ENCODE data around the gene SRRM5.

The SRRM5 gene

DNA sequence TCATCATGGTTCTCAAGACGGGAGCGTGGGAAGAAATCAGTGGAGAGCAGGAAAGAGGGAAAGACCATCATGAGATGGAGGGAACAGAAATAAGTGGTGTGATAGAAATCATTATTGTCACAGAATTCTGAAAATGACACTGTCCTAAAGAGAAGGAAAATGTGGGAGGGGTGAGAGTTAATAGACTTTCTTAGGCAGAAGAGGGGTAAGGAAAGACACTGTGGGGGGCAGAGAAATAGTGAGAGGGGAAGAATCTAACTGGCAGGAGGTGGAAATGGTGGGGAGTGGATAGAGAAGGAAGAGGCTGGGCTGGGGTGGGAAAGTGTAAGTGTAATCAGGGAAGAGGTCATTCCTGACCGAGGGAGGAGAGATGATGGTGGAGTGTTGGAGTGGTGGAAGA is 33.1 kb upstream of the SRRM5 start:
- Histone ChIP-seq H2BK12ac (ENCODE audit: low read length) (no peak overlapping the region), H3K23ac (ENCODE audit: low read depth, low read length, poor library complexity) (peak overlapping the region; percentile 49), H3K4me3 (ENCODE audit: low read length in 2 of 2) (no peak overlapping the region), H2BK15ac (ENCODE audit: low read length) (no peak overlapping the region), H4K8ac (ENCODE audit: low read depth, low read length) (no peak overlapping the region), H3K14ac (ENCODE audit: low read length) (peak overlapping the region; percentile 84), H3K36me3 (replicated peaks in 1 of 2; ENCODE audit: control insufficient read depth in 2 of 2, insufficient read depth in 2 of 2, low read length in 2 of 2) (peaks cover 2 to 4% of the 10 kb centered on the region in 2 donors), H2AK5ac (ENCODE audit: low read depth, low read length) (no peak overlapping the region), H2AFZ (ENCODE audit: low read length) (no peak overlapping the region), H3K9ac (ENCODE audit: low read depth, low read length, poor library complexity) (no peak overlapping the region), H2BK5ac (ENCODE audit: low read length) (no peak overlapping the region), H4K91ac (ENCODE audit: low read depth, low read length, poor library complexity) (no peak overlapping the region), H3K4me1 (ENCODE audit: control insufficient read depth in 2 of 2, insufficient read depth in 1 of 2, low read depth in 1 of 2, low read length in 2 of 2) (peaks cover 8 to 16% of the 10 kb centered on the region in 2 donors), H3K4ac (ENCODE audit: low read length) (no peak overlapping the region), H3K27ac (replicated peaks; ENCODE audit: low read length) (no peak overlapping the region), H2BK120ac (ENCODE audit: low read depth, low read length) (no peak overlapping the region), H3K4me2 (ENCODE audit: insufficient read depth, low read length, poor library complexity, severe bottlenecking) (no peak overlapping the region), H3K27me3 (ENCODE audit: control insufficient read depth in 3 of 3, insufficient read depth in 3 of 3, low read depth in 1 of 3, low read length in 3 of 3) (no peaks in the 10 kb centered on the region), H3K18ac (ENCODE audit: low read length) (no peak overlapping the region), H3K9me3 (replicated peaks in 1 of 2; ENCODE audit: control insufficient read depth in 2 of 2, insufficient read depth in 1 of 2, low read depth in 1 of 2, low read length in 2 of 2) (no peaks in the 10 kb centered on the region), H3K79me1 (ENCODE audit: low read depth, low read length) (peaks cover 4% of the 10 kb centered on the region)
- no CpG with 5 or more reads among the region's 3 CpGs for WGBS, 2 donors (ENCODE audit: extremely low coverage in 2 of 2, insufficient read length in 2 of 2, insufficient replicate concordance in 1 of 2)
- no peak for DNase-seq (ENCODE audit: low spot score)

DNA sequence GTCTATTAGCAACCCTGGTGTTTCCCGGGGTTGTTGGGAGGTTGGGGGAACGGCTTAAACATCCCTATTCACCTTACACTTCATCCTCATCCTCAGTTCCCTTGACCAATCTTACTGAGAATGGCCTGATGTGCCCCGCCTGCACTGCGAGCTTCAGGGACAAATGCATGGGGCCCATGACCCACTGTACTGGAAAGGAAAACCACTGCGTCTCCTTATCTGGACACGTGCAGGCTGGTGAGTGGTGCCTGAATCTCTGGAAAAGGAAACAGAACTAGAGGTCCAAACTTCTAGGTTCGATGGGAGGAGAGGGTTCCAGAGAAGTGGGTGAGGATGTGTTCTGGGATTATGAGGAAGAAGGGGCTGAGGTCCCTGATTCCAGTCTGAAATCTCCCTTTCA is 30.4 kb upstream of the SRRM5 start:
- no peak for DNase-seq (ENCODE audit: low spot score)
- WGBS, 2 donors (ENCODE audit: extremely low coverage in 2 of 2, insufficient read length in 2 of 2, insufficient replicate concordance in 1 of 2), result no CpG with 5 or more reads among the region's 7 CpGs

DNA sequence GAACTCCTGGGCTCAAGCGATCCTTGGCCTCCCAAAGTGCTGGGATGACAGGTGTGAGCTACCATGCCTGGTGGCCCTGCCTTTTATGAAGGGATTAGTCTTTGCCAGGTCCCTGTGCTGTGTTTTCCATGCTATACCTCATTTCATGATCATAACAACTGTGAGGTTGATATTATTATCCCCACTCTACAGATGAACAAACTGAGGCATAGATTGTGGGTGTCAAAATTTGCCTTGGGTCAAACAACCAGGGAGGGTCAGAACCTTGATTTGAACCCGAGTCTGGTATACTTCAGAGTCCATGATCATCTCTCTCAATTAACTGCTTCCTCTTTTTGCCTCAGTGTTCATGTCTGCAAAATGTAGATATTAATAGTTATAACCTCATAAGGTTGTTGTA is 29.4 kb upstream of the SRRM5 start:
- H2BK5ac ChIP-seq (ENCODE audit: low read length), result no peak overlapping the region
- no peak overlapping the region for H4K91ac ChIP-seq (ENCODE audit: low read depth, low read length, poor library complexity)
- no peaks in the 10 kb centered on the region for H3K27me3 ChIP-seq (ENCODE audit: control insufficient read depth in 3 of 3, insufficient read depth in 3 of 3, low read depth in 1 of 3, low read length in 3 of 3)
- no peak overlapping the region for H3K4ac ChIP-seq (ENCODE audit: low read length)
- no peak overlapping the region for H3K18ac ChIP-seq (ENCODE audit: low read length)
- H2BK120ac ChIP-seq (ENCODE audit: low read depth, low read length), result no peak overlapping the region
- H3K9ac ChIP-seq (ENCODE audit: low read depth, low read length, poor library complexity), result no peak overlapping the region
- no peak overlapping the region for H3K27ac ChIP-seq (replicated peaks; ENCODE audit: low read length)
- no peak overlapping the region for H4K8ac ChIP-seq (ENCODE audit: low read depth, low read length)
- no CpG with 5 or more reads among the region's 2 CpGs for WGBS, 2 donors (ENCODE audit: extremely low coverage in 2 of 2, insufficient read length in 2 of 2, insufficient replicate concordance in 1 of 2)
- no peak overlapping the region for H2BK12ac ChIP-seq (ENCODE audit: low read length)
- no peaks in the 10 kb centered on the region for H3K9me3 ChIP-seq (replicated peaks in 1 of 2; ENCODE audit: control insufficient read depth in 2 of 2, insufficient read depth in 1 of 2, low read depth in 1 of 2, low read length in 2 of 2)
- DNase-seq (ENCODE audit: low spot score), result no peak
- H2BK15ac ChIP-seq (ENCODE audit: low read length), result no peak overlapping the region
- peaks cover 4% of the 10 kb centered on the region for H3K79me1 ChIP-seq (ENCODE audit: low read depth, low read length)
- no peak overlapping the region for H3K4me3 ChIP-seq (ENCODE audit: low read length in 2 of 2)
- H3K14ac ChIP-seq (ENCODE audit: low read length), result no peak overlapping the region
- H3K4me1 ChIP-seq (ENCODE audit: control insufficient read depth in 2 of 2, insufficient read depth in 1 of 2, low read depth in 1 of 2, low read length in 2 of 2), result peaks cover 0 to 7% of the 10 kb centered on the region in 2 donors
- H3K23ac ChIP-seq (ENCODE audit: low read depth, low read length, poor library complexity), result no peak overlapping the region
- H2AFZ ChIP-seq (ENCODE audit: low read length), result no peak overlapping the region
- H3K4me2 ChIP-seq (ENCODE audit: insufficient read depth, low read length, poor library complexity, severe bottlenecking), result no peak overlapping the region
- peaks cover 5 to 12% of the 10 kb centered on the region in 2 donors for H3K36me3 ChIP-seq (replicated peaks in 1 of 2; ENCODE audit: control insufficient read depth in 2 of 2, insufficient read depth in 2 of 2, low read length in 2 of 2)
- no peak overlapping the region for H2AK5ac ChIP-seq (ENCODE audit: low read depth, low read length)

More for the DNA sequence above, 30.4 kb upstream of the SRRM5 start:
- Histone ChIP-seq H2BK15ac (ENCODE audit: low read length) (peak overlapping the region; percentile 71), H3K9me3 (replicated peaks in 1 of 2; ENCODE audit: control insufficient read depth in 2 of 2, insufficient read depth in 1 of 2, low read depth in 1 of 2, low read length in 2 of 2) (no peaks in the 10 kb centered on the region), H2AFZ (ENCODE audit: low read length) (no peak overlapping the region), H3K4me1 (ENCODE audit: control insufficient read depth in 2 of 2, insufficient read depth in 1 of 2, low read depth in 1 of 2, low read length in 2 of 2) (peaks cover 0 to 7% of the 10 kb centered on the region in 2 donors), H2BK5ac (ENCODE audit: low read length) (no peak overlapping the region), H3K14ac (ENCODE audit: low read length) (no peak overlapping the region), H2BK12ac (ENCODE audit: low read length) (no peak overlapping the region), H3K9ac (ENCODE audit: low read depth, low read length, poor library complexity) (no peak overlapping the region), H3K18ac (ENCODE audit: low read length) (peak overlapping the region; percentile 40), H4K91ac (ENCODE audit: low read depth, low read length, poor library complexity) (no peak overlapping the region), H2AK5ac (ENCODE audit: low read depth, low read length) (no peak overlapping the region), H4K8ac (ENCODE audit: low read depth, low read length) (no peak overlapping the region), H3K27ac (replicated peaks; ENCODE audit: low read length) (no peak overlapping the region), H3K27me3 (ENCODE audit: control insufficient read depth in 3 of 3, insufficient read depth in 3 of 3, low read depth in 1 of 3, low read length in 3 of 3) (no peaks in the 10 kb centered on the region), H3K4me3 (ENCODE audit: low read length in 2 of 2) (no peak overlapping the region), H3K4me2 (ENCODE audit: insufficient read depth, low read length, poor library complexity, severe bottlenecking) (no peak overlapping the region), H3K79me1 (ENCODE audit: low read depth, low read length) (peaks cover 2% of the 10 kb centered on the region), H3K4ac (ENCODE audit: low read length) (peak overlapping the region; percentile 79), H3K23ac (ENCODE audit: low read depth, low read length, poor library complexity) (no peak overlapping the region), H3K36me3 (replicated peaks in 1 of 2; ENCODE audit: control insufficient read depth in 2 of 2, insufficient read depth in 2 of 2, low read length in 2 of 2) (peaks cover 2 to 4% of the 10 kb centered on the region in 2 donors), H2BK120ac (ENCODE audit: low read depth, low read length) (no peak overlapping the region)

DNA sequence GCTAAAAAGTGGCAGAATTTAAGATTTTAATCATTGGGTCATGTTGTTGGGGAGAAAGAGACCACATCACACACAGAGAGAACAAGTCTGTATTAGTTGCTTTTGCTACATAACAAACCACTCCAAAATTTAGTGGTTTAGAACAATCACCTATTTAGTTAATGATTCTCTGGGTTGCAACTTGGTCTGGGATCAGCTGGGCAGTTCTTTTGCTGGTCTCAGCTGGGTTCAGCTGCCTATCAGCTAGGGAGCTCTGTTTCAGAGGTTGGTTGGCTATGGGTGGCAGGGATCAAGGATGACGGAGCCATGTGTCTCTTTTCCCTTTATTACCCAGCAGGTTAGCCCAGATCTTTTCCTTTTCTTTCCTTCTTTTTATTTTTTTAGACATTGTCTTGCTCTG is 27.4 kb upstream of the SRRM5 start:
- H3K4me2 ChIP-seq (ENCODE audit: insufficient read depth, low read length, poor library complexity, severe bottlenecking), result no peak overlapping the region
- no peak overlapping the region for H3K18ac ChIP-seq (ENCODE audit: low read length)
- peaks cover 9 to 22% of the 10 kb centered on the region in 2 donors for H3K36me3 ChIP-seq (replicated peaks in 1 of 2; ENCODE audit: control insufficient read depth in 2 of 2, insufficient read depth in 2 of 2, low read length in 2 of 2)
- no peak overlapping the region for H3K14ac ChIP-seq (ENCODE audit: low read length)
- no peak overlapping the region for H3K23ac ChIP-seq (ENCODE audit: low read depth, low read length, poor library complexity)
- DNase-seq (ENCODE audit: low spot score), result no peak
- H3K9me3 ChIP-seq (replicated peaks in 1 of 2; ENCODE audit: control insufficient read depth in 2 of 2, insufficient read depth in 1 of 2, low read depth in 1 of 2, low read length in 2 of 2), result no peaks in the 10 kb centered on the region
- peaks cover 4% of the 10 kb centered on the region for H3K79me1 ChIP-seq (ENCODE audit: low read depth, low read length)
- no peak overlapping the region for H4K8ac ChIP-seq (ENCODE audit: low read depth, low read length)
- no peak overlapping the region for H2AK5ac ChIP-seq (ENCODE audit: low read depth, low read length)
- no peak overlapping the region for H3K4me3 ChIP-seq (ENCODE audit: low read length in 2 of 2)
- no peak overlapping the region for H2BK5ac ChIP-seq (ENCODE audit: low read length)
- no peaks in the 10 kb centered on the region for H3K27me3 ChIP-seq (ENCODE audit: control insufficient read depth in 3 of 3, insufficient read depth in 3 of 3, low read depth in 1 of 3, low read length in 3 of 3)
- H2BK15ac ChIP-seq (ENCODE audit: low read length), result no peak overlapping the region
- no peak overlapping the region for H4K91ac ChIP-seq (ENCODE audit: low read depth, low read length, poor library complexity)
- H3K4me1 ChIP-seq (ENCODE audit: control insufficient read depth in 2 of 2, insufficient read depth in 1 of 2, low read depth in 1 of 2, low read length in 2 of 2), result peaks cover 0 to 7% of the 10 kb centered on the region in 2 donors
- H3K9ac ChIP-seq (ENCODE audit: low read depth, low read length, poor library complexity), result no peak overlapping the region
- WGBS, 2 donors (ENCODE audit: extremely low coverage in 2 of 2, insufficient read length in 2 of 2, insufficient replicate concordance in 1 of 2), result no CpG with 5 or more reads among the region's 1 CpG
- no peak overlapping the region for H3K27ac ChIP-seq (replicated peaks; ENCODE audit: low read length)
- H2BK12ac ChIP-seq (ENCODE audit: low read length), result no peak overlapping the region
- no peak overlapping the region for H2AFZ ChIP-seq (ENCODE audit: low read length)
- H3K4ac ChIP-seq (ENCODE audit: low read length), result no peak overlapping the region
- no peak overlapping the region for H2BK120ac ChIP-seq (ENCODE audit: low read depth, low read length)

Measured in neuronal stem cell (in vitro differentiated cells).